ENCODE results near the gene FAM83D. TPM values are rescaled to one million over a fixed set of nuclear protein-coding genes. Genes with fewer than 3 reads are reported as not detected.

Gene FAM83D
- total and polyA plus RNA-seq, 2 of the 8 experiments (the other 6 are each of a cell fraction or from before 2014, with no cell fraction given): 60.9 to 62.6 TPM

GRCh38 chr20:38973645-38974044 is 47.4 kb downstream of the FAM83D start (continued):
- TF ChIP-seq RBBP5 (IDR thresholded peaks at IDR 0.05; ENCODE audit: borderline replicate concordance, low read depth, low read length): no peak
- no peak for TF ChIP-seq JUND (IDR thresholded peaks at IDR 0.05; ENCODE audit: low read length)
- TF ChIP-seq TEAD4 (IDR thresholded peaks at IDR 0.05; ENCODE audit: low read depth, low read length): no peak
- no peak for TF ChIP-seq JUN (IDR thresholded peaks at IDR 0.05; ENCODE audit: low read depth, low read length)
